Calu3 (cell line): ENCODE results near the gene SRCAP. TPM values are rescaled to one million over a fixed set of nuclear protein-coding genes. Genes with fewer than 3 reads are reported as not detected.

Experiments used
- BruUV-seq: library from RNA; stranded (reverse); fragments of 400-500 nt; replicated peaks from 2 replicates; lab custom pipeline; 2021; lab: Mats Ljungman, UMichigan
- CTCF ChIA-PET: fragments of 300-600 bp; sonication (Branson Sonifier 250); formaldehyde crosslinking; loops from one replicate; lab custom pipeline; 2022; ENCODE audit warnings: antibody characterized with exemption; lab: Charles Lee
- DNase-seq: peaks from one replicate; pipeline ENCODE4 v3.0.0; 2022
- H3K27ac Mint-ChIP-seq: one replicate; pipeline ENCODE4 v1.8.0; 2022; ENCODE audit warnings: mixed read lengths; ENCODE audit not compliant: unreplicated experiment
- H3K27me3 Mint-ChIP-seq: one replicate; pipeline ENCODE4 v1.8.0; 2022; ENCODE audit warnings: mixed read lengths; ENCODE audit not compliant: unreplicated experiment
- H3K36me3 Mint-ChIP-seq: one replicate; pipeline ENCODE4 v1.8.0; 2022; ENCODE audit warnings: mild to moderate bottlenecking, moderate library complexity, mixed read lengths; ENCODE audit not compliant: insufficient read depth, unreplicated experiment
- H3K4me1 Mint-ChIP-seq: one replicate; pipeline ENCODE4 v1.8.0; 2022; ENCODE audit warnings: mild to moderate bottlenecking, low read depth, mixed read lengths; ENCODE audit not compliant: unreplicated experiment
- H3K4me3 Mint-ChIP-seq: one replicate; pipeline ENCODE4 v1.8.0; 2022; ENCODE audit warnings: mild to moderate bottlenecking, low read depth, moderate library complexity, mixed read lengths; ENCODE audit not compliant: unreplicated experiment
- H3K9me3 Mint-ChIP-seq: one replicate; pipeline ENCODE4 v1.8.0; 2022; ENCODE audit warnings: low read depth, mixed read lengths; ENCODE audit not compliant: unreplicated experiment
- intact Hi-C: fragments of 100-400 bp; cut with micrococcal nuclease; formaldehyde crosslinking; loops from one replicate; pipeline ENCODE4 v1.10.0; 2022; ENCODE audit not compliant: unreplicated experiment
- total RNA-seq: library from RNA; stranded (reverse); gene quantifications from 2 replicates; pipeline ENCODE4 v1.2.3, GENCODE V29; 2022
- TF ChIP-seq, protein P1 (sequence below): fragments of 200-600 bp; IDR thresholded peaks from one replicate; pipeline ENCODE4 v1.8.0; 2022; ENCODE audit warnings: antibody characterized with exemption; ENCODE audit not compliant: unreplicated experiment

Gene SRCAP
- total RNA-seq, 1 experiment from 2014 or later, result 84.6 TPM

DNA sequence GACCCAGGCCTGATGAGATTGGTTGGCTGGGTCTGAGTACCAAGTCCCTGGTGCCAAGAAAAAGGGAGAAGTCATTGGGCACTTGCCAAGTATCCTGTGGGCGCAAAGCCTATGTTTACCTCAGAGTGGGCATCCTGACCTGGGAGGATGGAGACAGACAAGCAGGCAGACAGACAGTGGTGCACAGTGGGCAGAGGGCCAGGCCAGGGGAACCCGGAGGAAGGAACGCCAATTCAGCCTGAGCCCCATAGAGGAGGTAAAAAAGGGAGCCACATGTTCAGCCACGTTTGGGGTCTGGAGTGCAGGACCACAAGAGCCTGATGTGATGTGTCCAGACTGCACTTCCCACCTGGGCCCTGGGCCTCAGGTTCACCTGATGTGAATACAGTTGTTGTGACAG, 54.6 kb downstream of the SRCAP start:
- no peak for DNase-seq
- Mint-ChIP-seq H3K4me1 (peaks cover 10% of the 10 kb centered on the region), H3K27ac (no peak overlapping the region), H3K27me3 (no peaks in the 10 kb centered on the region), H3K9me3 (no peaks in the 10 kb centered on the region), H3K36me3 (peaks cover 49% of the 10 kb centered on the region), H3K4me3 (no peak overlapping the region)
- TF ChIP-seq, protein P1, sequence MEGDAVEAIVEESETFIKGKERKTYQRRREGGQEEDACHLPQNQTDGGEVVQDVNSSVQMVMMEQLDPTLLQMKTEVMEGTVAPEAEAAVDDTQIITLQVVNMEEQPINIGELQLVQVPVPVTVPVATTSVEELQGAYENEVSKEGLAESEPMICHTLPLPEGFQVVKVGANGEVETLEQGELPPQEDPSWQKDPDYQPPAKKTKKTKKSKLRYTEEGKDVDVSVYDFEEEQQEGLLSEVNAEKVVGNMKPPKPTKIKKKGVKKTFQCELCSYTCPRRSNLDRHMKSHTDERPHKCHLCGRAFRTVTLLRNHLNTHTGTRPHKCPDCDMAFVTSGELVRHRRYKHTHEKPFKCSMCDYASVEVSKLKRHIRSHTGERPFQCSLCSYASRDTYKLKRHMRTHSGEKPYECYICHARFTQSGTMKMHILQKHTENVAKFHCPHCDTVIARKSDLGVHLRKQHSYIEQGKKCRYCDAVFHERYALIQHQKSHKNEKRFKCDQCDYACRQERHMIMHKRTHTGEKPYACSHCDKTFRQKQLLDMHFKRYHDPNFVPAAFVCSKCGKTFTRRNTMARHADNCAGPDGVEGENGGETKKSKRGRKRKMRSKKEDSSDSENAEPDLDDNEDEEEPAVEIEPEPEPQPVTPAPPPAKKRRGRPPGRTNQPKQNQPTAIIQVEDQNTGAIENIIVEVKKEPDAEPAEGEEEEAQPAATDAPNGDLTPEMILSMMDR, result no peak
- CTCF ChIA-PET, result no interaction called here
- no TSS peak for BruUV-seq
- intact Hi-C loops, result no loop called here

DNA sequence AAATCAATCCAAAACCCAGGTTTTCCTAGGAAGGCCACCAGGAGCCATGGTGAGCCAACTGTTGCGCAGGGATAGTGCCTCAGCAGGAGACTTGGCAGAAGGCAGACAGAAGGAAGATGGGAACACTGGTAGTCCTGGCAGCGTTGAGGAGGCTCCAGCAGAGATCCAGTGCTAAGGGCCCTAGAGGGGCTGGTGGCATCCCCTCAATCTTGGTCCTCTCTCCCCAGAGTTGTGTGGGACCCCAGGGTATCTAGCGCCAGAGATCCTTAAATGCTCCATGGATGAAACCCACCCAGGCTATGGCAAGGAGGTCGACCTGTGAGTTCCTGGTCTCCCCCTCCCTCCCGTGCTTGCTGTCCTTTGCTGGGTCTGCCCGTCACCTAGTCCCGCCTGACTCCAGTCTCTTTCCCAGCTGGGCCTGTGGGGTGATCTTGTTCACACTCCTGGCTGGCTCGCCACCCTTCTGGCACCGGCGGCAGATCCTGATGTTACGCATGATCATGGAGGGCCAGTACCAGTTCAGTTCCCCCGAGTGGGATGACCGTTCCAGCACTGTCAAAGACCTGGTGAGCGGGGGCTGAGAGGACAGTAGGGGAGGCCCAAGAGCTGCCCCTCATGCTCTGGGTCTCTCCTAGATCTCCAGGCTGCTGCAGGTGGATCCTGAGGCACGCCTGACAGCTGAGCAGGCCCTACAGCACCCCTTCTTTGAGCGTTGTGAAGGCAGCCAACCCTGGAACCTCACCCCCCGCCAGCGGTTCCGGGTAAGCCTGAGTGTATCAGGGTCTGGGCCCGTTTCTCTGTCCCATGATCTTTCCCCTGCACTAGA, 57.2 kb downstream of the SRCAP start:
- H3K27me3 Mint-ChIP-seq, result no peaks in the 10 kb centered on the region
- BruUV-seq, result no TSS peak
- peaks cover 45% of the 10 kb centered on the region for H3K36me3 Mint-ChIP-seq
- CTCF ChIA-PET, result no interaction called here
- no peak overlapping the region for H3K27ac Mint-ChIP-seq
- TF ChIP-seq, protein P1, result no peak
- no peak overlapping the region for H3K4me3 Mint-ChIP-seq
- DNase-seq, result no peak
- no peaks in the 10 kb centered on the region for H3K9me3 Mint-ChIP-seq
- intact Hi-C loops, result no loop called here
- H3K4me1 Mint-ChIP-seq, result peaks cover 8% of the 10 kb centered on the region

DNA sequence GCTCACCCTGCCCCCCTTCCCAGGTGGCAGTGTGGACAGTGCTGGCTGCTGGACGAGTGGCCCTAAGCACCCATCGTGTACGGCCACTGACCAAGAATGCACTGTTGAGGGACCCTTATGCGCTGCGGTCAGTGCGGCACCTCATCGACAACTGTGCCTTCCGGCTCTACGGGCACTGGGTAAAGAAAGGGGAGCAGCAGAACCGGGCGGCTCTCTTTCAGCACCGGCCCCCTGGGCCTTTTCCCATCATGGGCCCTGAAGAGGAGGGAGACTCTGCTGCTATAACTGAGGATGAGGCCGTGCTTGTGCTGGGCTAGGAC, 57.8 kb downstream of the SRCAP start:
- intact Hi-C loops, result no loop called here
- no TSS peak for BruUV-seq

DNA sequence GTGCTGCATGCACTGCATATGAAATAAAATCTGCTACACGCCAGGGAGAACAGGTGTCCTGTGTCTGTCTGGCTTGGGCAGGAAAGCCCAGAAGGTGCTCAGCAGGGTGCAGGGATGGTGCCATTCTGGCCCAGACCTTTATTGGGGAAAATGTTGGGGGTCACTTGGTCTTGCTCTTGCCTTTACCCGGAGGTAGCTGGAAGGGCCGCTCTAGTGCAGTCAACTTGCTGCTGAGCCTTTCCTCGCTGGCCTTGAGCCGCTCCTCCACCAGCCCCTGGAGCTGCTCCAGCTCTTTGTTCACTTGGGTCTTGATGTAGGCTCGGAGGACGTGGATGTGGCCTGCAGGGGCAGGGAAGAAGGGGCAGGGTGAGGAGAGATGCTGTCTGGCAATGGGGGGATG, 58.3 kb downstream of the SRCAP start:
- Mint-ChIP-seq H3K4me3 (no peak overlapping the region), H3K27ac (no peak overlapping the region)

More for the DNA sequence above, 57.8 kb downstream of the SRCAP start:
- Mint-ChIP-seq H3K36me3 (peaks cover 51% of the 10 kb centered on the region), H3K27me3 (no peaks in the 10 kb centered on the region), H3K9me3 (no peaks in the 10 kb centered on the region), H3K27ac (no peak overlapping the region), H3K4me3 (no peak overlapping the region), H3K4me1 (peaks cover 9% of the 10 kb centered on the region)
- no peak for DNase-seq
- TF ChIP-seq, protein P1, result no peak
- CTCF ChIA-PET, result no interaction called here

More for the DNA sequence above, 58.3 kb downstream of the SRCAP start:
- Mint-ChIP-seq H3K27me3 (no peaks in the 10 kb centered on the region), H3K4me1 (peaks cover 9% of the 10 kb centered on the region), H3K9me3 (no peaks in the 10 kb centered on the region), H3K36me3 (peaks cover 56% of the 10 kb centered on the region)
- BruUV-seq, result no TSS peak
- no peak for DNase-seq
- TF ChIP-seq, protein P1, result no peak
- intact Hi-C loops, result no loop called here
- CTCF ChIA-PET, result interaction anchor here (0.6 to 0.7 kb wide), 2 partner anchors 44 to 139 kb away, joined by 4 to 5 read pairs; partner anchors contain the start of gene CTF1
